ENCODE measurements around the gene CUEDC1. TPM values are rescaled to one million over a fixed set of nuclear protein-coding genes. Genes with fewer than 3 reads are reported as not detected.
A peak's percentile ranks its signal among the peaks of the same experiment; 100 is the strongest.

CUEDC1 gene
- total and polyA plus RNA-seq, 11 donors = 29.6 to 68.5 (median 42.2) TPM

GRCh38 chr17:57874434-57875289, 80.5 kb downstream of the CUEDC1 start:
- peak; percentile 83 to 91 (median 90) for DNase-seq
- WGBS, 4 donors = 6 to 18% (median 8%) methylated on average over 13 to 33 of the region's 33 CpGs
- peak overlapping the region; percentile 56 to 93 (median 86) for H3K27ac ChIP-seq
- ATAC-seq = peak; percentile 59 to 84 (median 72)
- peak overlapping the region in 9 of 12 donors; percentile 6 to 39 (median 29) for H3K4me3 ChIP-seq
- H3K4me1 ChIP-seq = peaks cover 15 to 78% (median 55%) of the 10 kb centered on the region in 12 donors
- intact Hi-C loops (cut with DNase I) = loop anchor here in 6 of 10 donors (1.0 to 5.0 kb wide), 6 partner anchors 16 to 123 kb away; partner anchors contain the start of genes VEZF1 (in 3 of the 6) and CUEDC1 (in 1 of the 6)
- no peaks in the 10 kb centered on the region for H3K9me3 ChIP-seq
- no peaks in the 10 kb centered on the region for H3K27me3 ChIP-seq
- peaks cover 0 to 75% (median 56%) of the 10 kb centered on the region in 9 donors for H3K36me3 ChIP-seq
- TF ChIP-seq CTCF (IDR thresholded peaks at IDR 0.05) = no peak
- no peak for TF ChIP-seq POLR2A (IDR thresholded peaks at IDR 0.05)

GRCh38 chr17:57874058-57874419, 81.2 kb downstream of the CUEDC1 start:
- WGBS, 4 donors = 28 to 41% (median 33%) methylated on average over 4 to 7 of the region's 7 CpGs
- intact Hi-C loops (cut with DNase I) = loop anchor here in 3 of 10 donors (1.0 to 2.0 kb wide), 3 partner anchors 15 to 19 kb away; no protein-coding TSS in a partner anchor
- DNase-seq (no peak), ATAC-seq (no peak)
- H3K27ac ChIP-seq = peak overlapping the region in 11 of 12 donors; percentile 78 to 93 (median 86)
- no peaks in the 10 kb centered on the region for H3K9me3 ChIP-seq
- peaks cover 0 to 75% (median 50%) of the 10 kb centered on the region in 9 donors for H3K36me3 ChIP-seq
- no peaks in the 10 kb centered on the region for H3K27me3 ChIP-seq
- TF ChIP-seq CTCF (IDR thresholded peaks at IDR 0.05) = no peak
- no peak for TF ChIP-seq POLR2A (IDR thresholded peaks at IDR 0.05)
- peak overlapping the region in 9 of 12 donors; percentile 6 to 39 (median 29) for H3K4me3 ChIP-seq
- H3K4me1 ChIP-seq = peaks cover 15 to 79% (median 58%) of the 10 kb centered on the region in 12 donors

GRCh38 chr17:57873261-57874057, 81.8 kb downstream of the CUEDC1 start:
- Histone ChIP-seq H3K4me3 (peak overlapping the region in 1 of 12 donors; percentile 29), H3K27ac (peak overlapping the region in 11 of 12 donors; percentile 78 to 93 (median 86)), H3K4me1 (peaks cover 15 to 79% (median 61%) of the 10 kb centered on the region in 12 donors), H3K27me3 (no peaks in the 10 kb centered on the region), H3K9me3 (no peaks in the 10 kb centered on the region), H3K36me3 (peaks cover 0 to 70% (median 46%) of the 10 kb centered on the region in 9 donors)
- ATAC-seq = no peak
- DNase-seq = no peak
- 75 to 79% (median 77%) methylated on average over 15 to 16 of the region's 16 CpGs for WGBS, 4 donors
- intact Hi-C loops (cut with DNase I) = loop anchor here in 3 of 10 donors (1.0 to 2.0 kb wide), 3 partner anchors 15 to 20 kb away; no protein-coding TSS in a partner anchor
- no peak for TF ChIP-seq CTCF (IDR thresholded peaks at IDR 0.05)
- no peak for TF ChIP-seq POLR2A (IDR thresholded peaks at IDR 0.05)

Data from heart left ventricle (tissue), 16 donors.